Transverse colon (tissue), 3 donors: ENCODE data around the gene FLOT2.

Experiments
- POLR2A ChIP-seq: fragments of 450-650 bp; IDR thresholded peaks from one replicate; pipeline ENCODE4 v1.6.1; 2016; ENCODE audit warnings: antibody characterized with exemption, mild to moderate bottlenecking, moderate library complexity
- TF ChIP-seq, protein P1 (sequence below), 5 experiments: fragments of 200-600 bp in 3 of 5; fragments of 450-650 bp in 2 of 5; sonication (generic) in 3 of 5; IDR thresholded peaks; 1 replicate in 2 of 5; 2 replicates in 3 of 5; pipeline ENCODE4 v1.5.1; 2016 to 2017; ENCODE audit warnings: antibody characterized with exemption in 5 of 5, inconsistent platforms in 3 of 5, mild to moderate bottlenecking in 2 of 5, moderate library complexity in 1 of 5

DNA sequence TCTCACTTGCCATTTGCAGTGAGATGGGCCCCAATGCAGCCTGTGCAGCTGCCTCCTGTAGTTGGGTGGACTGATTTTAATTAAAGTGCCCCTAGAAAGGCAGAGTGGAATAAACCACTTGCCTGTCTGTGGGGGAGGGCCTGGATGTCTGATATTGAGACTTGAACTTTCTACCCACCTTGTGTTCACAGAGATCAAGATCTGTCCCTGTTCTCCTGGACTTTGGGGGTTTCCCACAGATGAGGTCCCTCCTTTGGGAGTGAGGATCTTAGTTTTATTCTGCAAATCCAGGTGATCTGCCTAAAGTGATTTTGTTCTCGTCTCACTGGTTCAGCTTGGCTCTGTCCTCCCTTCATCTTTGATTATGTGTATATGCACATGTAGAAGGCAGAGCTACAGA lies 13.0 kb upstream of the FLOT2 start:
- TF ChIP-seq, protein P1, sequence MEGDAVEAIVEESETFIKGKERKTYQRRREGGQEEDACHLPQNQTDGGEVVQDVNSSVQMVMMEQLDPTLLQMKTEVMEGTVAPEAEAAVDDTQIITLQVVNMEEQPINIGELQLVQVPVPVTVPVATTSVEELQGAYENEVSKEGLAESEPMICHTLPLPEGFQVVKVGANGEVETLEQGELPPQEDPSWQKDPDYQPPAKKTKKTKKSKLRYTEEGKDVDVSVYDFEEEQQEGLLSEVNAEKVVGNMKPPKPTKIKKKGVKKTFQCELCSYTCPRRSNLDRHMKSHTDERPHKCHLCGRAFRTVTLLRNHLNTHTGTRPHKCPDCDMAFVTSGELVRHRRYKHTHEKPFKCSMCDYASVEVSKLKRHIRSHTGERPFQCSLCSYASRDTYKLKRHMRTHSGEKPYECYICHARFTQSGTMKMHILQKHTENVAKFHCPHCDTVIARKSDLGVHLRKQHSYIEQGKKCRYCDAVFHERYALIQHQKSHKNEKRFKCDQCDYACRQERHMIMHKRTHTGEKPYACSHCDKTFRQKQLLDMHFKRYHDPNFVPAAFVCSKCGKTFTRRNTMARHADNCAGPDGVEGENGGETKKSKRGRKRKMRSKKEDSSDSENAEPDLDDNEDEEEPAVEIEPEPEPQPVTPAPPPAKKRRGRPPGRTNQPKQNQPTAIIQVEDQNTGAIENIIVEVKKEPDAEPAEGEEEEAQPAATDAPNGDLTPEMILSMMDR (IDR thresholded peaks at IDR 0.05) = no peak
- TF ChIP-seq POLR2A = no peak
